Activated B cell treated with CpG ODN at 0.5 μM for 24 hours (primary cell): ENCODE measurements around the gene ERC1. TPM values are rescaled to one million over a fixed set of nuclear protein-coding genes. Genes with fewer than 3 reads are reported as not detected.
"Not testable (repeated sequence)": the region's sequence is repeated elsewhere in the genome, so short reads cannot be mapped to it uniquely, and the experiment has no call there.

ENCODE experiments used
- ATAC-seq: fragments of 200-7000 bp; cut with Tn5 transposase; one replicate; pipeline ENCODE4 v1.10.0; 2021; ENCODE audit warnings: low read depth, mild to moderate bottlenecking, moderate library complexity
- CTCF ChIA-PET: fragments of 350-600 bp; sonication (Branson Sonifier 250); formaldehyde crosslinking; loops from one replicate; lab custom pipeline; 2021; ENCODE audit warnings: antibody characterized with exemption; lab: Charles Lee
- POLR2A ChIA-PET: fragments of 350-600 bp; sonication (Branson Sonifier 250); formaldehyde crosslinking; loops from one replicate; lab custom pipeline; 2021; ENCODE audit warnings: antibody characterized with exemption; lab: Charles Lee
- DNase-seq: peaks from one replicate; pipeline ENCODE4 v3.0.0; 2022
- H3K27ac Mint-ChIP-seq: one replicate; pipeline ENCODE4 v1.8.0; 2020; ENCODE audit warnings: mixed read lengths
- H3K27me3 Mint-ChIP-seq: one replicate; pipeline ENCODE4 v1.8.0; 2021; ENCODE audit warnings: mixed read lengths
- H3K36me3 Mint-ChIP-seq: one replicate; pipeline ENCODE4 v1.8.0; 2021; ENCODE audit warnings: low read depth, mixed read lengths
- H3K4me1 Mint-ChIP-seq: one replicate; pipeline ENCODE4 v1.8.0; 2021; ENCODE audit warnings: mixed read lengths
- H3K4me3 Mint-ChIP-seq: one replicate; pipeline ENCODE4 v1.8.0; 2020; ENCODE audit warnings: mild to moderate bottlenecking, mixed read lengths
- H3K9me3 Mint-ChIP-seq: one replicate; pipeline ENCODE4 v1.8.0; 2020; ENCODE audit warnings: mixed read lengths
- intact Hi-C: fragments of 100-400 bp; cut with micrococcal nuclease; formaldehyde crosslinking; loops from one replicate; pipeline ENCODE4 v1.15.1; 2024
- total RNA-seq: library from RNA; stranded (reverse); gene quantifications from 2 replicates; pipeline ENCODE4 v1.2.3, GENCODE V29; 2022
- TF ChIP-seq, protein P1 (sequence below): fragments of 200-600 bp; IDR thresholded peaks from one replicate; pipeline ENCODE4 v1.8.0; 2022; ENCODE audit warnings: antibody characterized with exemption, mild to moderate bottlenecking

The ERC1 gene
- total RNA-seq, 1 donor from 2014 or later, result 57.0 TPM

DNA sequence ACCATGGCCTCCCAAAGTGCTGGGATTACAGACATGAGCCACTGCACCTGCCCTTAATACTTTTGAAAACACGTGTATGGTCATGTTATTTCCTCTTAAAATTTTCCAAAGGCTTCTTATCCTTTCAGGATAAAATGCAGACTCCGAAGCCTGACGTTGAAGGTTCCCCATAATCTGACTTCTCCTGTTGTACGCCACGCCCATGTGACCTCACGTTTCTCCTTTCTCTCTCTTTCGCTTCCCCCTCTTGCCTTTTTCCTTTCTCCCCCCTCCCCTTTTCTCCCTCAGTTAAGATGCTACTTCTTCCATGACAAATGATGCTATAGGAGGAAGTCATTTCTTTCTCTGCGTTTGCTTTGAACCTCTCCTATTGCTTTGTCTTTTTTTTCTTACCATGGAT lies 337.4 kb downstream of the ERC1 start:
- DNase-seq (no peak), ATAC-seq (no peak)
- no peak overlapping the region for H3K4me3 Mint-ChIP-seq
- no peaks in the 10 kb centered on the region for H3K9me3 Mint-ChIP-seq
- CTCF ChIA-PET, result no interaction called here
- POLR2A ChIA-PET, result no interaction called here
- no peak overlapping the region for H3K27ac Mint-ChIP-seq
- peaks cover 18% of the 10 kb centered on the region for H3K36me3 Mint-ChIP-seq
- H3K27me3 Mint-ChIP-seq, result no peaks in the 10 kb centered on the region
- H3K4me1 Mint-ChIP-seq, result peaks cover 5% of the 10 kb centered on the region
- TF ChIP-seq, protein P1, sequence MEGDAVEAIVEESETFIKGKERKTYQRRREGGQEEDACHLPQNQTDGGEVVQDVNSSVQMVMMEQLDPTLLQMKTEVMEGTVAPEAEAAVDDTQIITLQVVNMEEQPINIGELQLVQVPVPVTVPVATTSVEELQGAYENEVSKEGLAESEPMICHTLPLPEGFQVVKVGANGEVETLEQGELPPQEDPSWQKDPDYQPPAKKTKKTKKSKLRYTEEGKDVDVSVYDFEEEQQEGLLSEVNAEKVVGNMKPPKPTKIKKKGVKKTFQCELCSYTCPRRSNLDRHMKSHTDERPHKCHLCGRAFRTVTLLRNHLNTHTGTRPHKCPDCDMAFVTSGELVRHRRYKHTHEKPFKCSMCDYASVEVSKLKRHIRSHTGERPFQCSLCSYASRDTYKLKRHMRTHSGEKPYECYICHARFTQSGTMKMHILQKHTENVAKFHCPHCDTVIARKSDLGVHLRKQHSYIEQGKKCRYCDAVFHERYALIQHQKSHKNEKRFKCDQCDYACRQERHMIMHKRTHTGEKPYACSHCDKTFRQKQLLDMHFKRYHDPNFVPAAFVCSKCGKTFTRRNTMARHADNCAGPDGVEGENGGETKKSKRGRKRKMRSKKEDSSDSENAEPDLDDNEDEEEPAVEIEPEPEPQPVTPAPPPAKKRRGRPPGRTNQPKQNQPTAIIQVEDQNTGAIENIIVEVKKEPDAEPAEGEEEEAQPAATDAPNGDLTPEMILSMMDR, result no peak
- intact Hi-C loops, result no loop called here

DNA sequence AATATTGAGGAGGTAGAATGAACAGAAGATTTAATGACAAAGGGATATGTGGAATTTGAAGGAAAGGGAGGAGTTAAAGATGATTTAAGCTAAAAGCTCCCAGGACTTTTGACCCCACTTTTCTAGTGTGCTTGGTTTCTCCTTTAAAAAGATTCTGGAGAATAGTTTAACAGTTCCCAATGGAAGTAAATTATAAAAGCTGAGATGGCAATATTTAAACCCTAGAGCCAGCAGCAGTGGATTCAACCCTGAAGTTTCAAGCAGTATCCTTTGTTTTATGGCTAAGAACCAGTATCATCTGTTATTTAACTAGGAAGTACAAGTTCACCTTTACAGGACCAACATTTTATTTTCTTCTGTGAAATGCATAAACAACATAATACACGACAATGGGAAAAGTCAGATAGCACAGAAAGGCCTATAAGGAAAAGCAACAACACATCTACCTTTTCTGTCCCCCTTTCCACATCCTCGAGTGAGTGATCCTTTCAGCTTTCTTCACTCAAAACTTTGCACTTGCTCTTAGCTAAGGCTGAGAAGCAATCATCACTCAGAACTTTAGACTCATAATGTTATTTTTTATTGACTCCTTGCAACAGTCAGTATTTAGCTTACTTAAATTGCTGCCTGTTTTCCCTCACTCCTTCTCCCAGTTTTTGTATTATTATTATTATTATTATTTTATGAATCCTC lies 338.9 kb downstream of the ERC1 start:
- ChIA-PET CTCF (interaction anchor here (0.6 kb wide), 1 partner anchor 653 kb away, joined by 4 read pairs; no protein-coding TSS in a partner anchor), POLR2A (no interaction called here)
- Mint-ChIP-seq H3K4me1 (peaks cover 2% of the 10 kb centered on the region), H3K27ac (no peak overlapping the region), H3K4me3 (no peak overlapping the region), H3K27me3 (no peaks in the 10 kb centered on the region), H3K9me3 (no peaks in the 10 kb centered on the region), H3K36me3 (peaks cover 18% of the 10 kb centered on the region)
- intact Hi-C loops, result no loop called here
- DNase-seq (no peak), ATAC-seq (no peak)
- TF ChIP-seq, protein P1, result no peak

DNA sequence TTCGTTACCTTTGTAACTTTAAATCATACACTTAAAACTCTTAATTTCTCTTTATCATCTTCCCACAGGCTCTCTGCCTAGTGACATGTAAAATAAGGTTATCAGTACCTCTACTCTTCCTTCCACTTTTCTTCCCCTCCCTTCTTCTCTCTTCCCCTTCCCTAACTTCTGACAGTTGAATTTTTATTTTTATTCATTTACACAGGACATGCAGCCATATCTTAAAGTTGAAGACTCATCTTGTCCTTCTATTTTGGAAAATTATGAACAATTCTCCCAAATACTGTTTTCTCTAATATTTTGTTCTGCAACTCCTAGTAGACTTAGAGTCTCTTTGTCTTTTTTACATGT lies 339.4 kb downstream of the ERC1 start:
- intact Hi-C loops, result no loop called here
- Mint-ChIP-seq H3K27me3 (no peaks in the 10 kb centered on the region), H3K9me3 (no peaks in the 10 kb centered on the region), H3K4me3 (no peak overlapping the region), H3K36me3 (peaks cover 18% of the 10 kb centered on the region), H3K4me1 (no peaks in the 10 kb centered on the region), H3K27ac (no peak overlapping the region)
- TF ChIP-seq, protein P1, result no peak
- POLR2A ChIA-PET, result no interaction called here
- CTCF ChIA-PET, result no interaction called here
- no peak for DNase-seq
- ATAC-seq, result no peak

DNA sequence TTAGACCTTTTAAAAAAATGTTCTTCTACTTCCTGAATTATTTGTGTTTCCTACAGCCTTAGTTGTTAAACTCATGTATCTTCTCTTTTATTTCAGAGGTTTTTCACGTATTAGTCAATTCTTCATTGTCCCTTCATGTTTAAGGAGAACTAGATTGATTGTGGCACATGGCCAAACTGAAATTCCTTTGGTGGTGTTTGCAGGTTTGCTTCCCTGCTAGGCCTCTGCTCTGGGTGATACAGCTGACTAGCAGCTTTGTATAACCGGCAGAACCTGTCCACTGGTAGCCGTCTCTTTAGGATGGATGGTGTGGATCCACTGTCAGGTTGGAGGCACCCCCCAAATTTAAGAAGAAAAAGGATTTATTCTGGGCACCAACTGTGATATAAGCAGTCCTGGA lies 341.3 kb downstream of the ERC1 start:
- intact Hi-C loops, result no loop called here
- no peaks in the 10 kb centered on the region for H3K4me1 Mint-ChIP-seq
- no peak overlapping the region for H3K4me3 Mint-ChIP-seq
- ATAC-seq (no peak), DNase-seq (no peak)
- peaks cover 14% of the 10 kb centered on the region for H3K36me3 Mint-ChIP-seq
- TF ChIP-seq, protein P1, result no peak
- H3K27me3 Mint-ChIP-seq, result no peaks in the 10 kb centered on the region
- H3K27ac Mint-ChIP-seq, result no peak overlapping the region
- H3K9me3 Mint-ChIP-seq, result no peaks in the 10 kb centered on the region
- ChIA-PET POLR2A (no interaction called here), CTCF (no interaction called here)

DNA sequence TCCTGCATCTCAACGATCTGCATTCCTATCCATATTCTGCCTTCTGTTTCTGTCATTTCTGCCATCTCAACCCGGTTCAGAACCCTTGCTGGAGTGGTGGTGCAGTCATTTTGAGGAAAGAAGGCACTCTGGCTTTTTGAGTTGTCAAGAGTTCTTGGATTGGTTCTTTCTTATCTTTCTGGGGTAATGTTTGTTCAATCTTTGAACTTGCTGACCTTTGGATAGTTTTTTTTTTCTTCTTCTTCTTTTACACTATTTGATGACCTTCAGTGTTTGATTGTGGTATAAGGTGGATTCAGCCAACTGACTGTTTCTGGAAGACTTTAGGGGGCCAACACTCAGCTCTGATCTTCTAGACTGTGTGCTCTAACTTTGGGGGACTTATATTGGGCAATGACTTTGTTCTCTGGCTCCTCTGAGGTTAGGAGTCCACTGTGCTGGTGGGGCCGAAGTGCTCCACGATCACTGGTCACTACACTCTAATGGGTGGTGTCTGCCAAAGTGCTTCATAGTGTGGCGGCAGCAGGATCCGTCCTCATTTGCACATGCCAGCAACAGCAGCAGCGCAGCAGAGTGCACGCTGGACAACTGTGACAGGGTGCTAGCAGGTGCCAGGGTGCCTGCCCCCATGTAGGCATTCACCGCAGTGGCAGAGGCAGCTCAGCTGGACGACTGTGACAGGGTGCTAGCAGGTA lies 347.6 kb downstream of the ERC1 start:
- intact Hi-C loops, result no loop called here
- H3K4me1 Mint-ChIP-seq, result no peaks in the 10 kb centered on the region
- no peak overlapping the region for H3K4me3 Mint-ChIP-seq
- H3K36me3 Mint-ChIP-seq, result peaks cover 16% of the 10 kb centered on the region
- no peak overlapping the region for H3K27ac Mint-ChIP-seq
- H3K9me3 Mint-ChIP-seq, result no peaks in the 10 kb centered on the region
- CTCF ChIA-PET, result no interaction called here
- ATAC-seq (no peak), DNase-seq (no peak)
- POLR2A ChIA-PET, result no interaction called here
- no peaks in the 10 kb centered on the region for H3K27me3 Mint-ChIP-seq
- TF ChIP-seq, protein P1, result no peak

DNA sequence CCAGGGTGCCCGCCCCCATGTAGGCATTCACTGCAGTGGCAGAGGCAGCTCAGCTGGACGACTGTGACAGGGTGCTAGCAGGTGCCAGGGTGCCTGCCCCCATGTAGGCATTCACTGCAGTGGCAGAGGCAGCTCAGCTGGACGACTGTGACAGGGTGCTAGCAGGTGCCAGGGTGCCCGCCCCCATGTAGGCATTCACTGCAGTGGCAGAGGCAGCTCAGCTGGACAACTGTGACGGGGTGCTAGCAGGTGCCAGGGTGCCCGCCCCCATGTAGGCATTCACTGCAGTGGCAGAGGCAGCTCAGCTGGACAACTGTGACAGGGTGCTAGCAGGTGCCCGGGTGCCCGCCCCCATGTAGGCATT lies 348.1 kb downstream of the ERC1 start:
- CTCF ChIA-PET, H3K27me3 Mint-ChIP-seq, POLR2A ChIA-PET, H3K27ac Mint-ChIP-seq, DNase-seq, H3K4me1 Mint-ChIP-seq, ATAC-seq, H3K9me3 Mint-ChIP-seq, intact Hi-C loops, H3K4me3 Mint-ChIP-seq: not testable (repeated sequence)
- peaks cover 17% of the 10 kb centered on the region for H3K36me3 Mint-ChIP-seq
